ENCODE results near the gene DGCR8. TPM values are rescaled to one million over a fixed set of nuclear protein-coding genes. Genes with fewer than 3 reads are reported as not detected.

DGCR8 gene
- total and polyA plus RNA-seq, 2 experiments from 2014 or later: 14.0 to 28.7 TPM

GRCh38 chr22:20116951-20117632 lies 37.1 kb downstream of the DGCR8 start, which contains the start of gene TRMT2A:
TRMT2A (minus strand) TSS chr22:20117226; CDS start chr22:20116906, 320 bp downstream.
- no peak for TF ChIP-seq EZH2 (IDR thresholded peaks at IDR 0.05; ENCODE audit: insufficient read depth, poor library complexity, severe bottlenecking)
- no peak for TF ChIP-seq EZH2phosphoT487 (IDR thresholded peaks at IDR 0.05; ENCODE audit: insufficient read depth, low read depth)
- WGBS, 2 experiments (ENCODE audit: low coverage in 1 of 2, low lambda C conversion rate in 2 of 2, missing lambda C conversion rate in 2 of 2): 1% methylated on average over 62 to 68 of the region's 88 CpGs

GRCh38 chr22:20117633-20118299 lies 37.7 kb downstream of the DGCR8 start:
- H3K36me3 ChIP-seq (ENCODE audit: low read depth): peaks cover 8% of the 10 kb centered on the region; the same call in 1 of the 2 replicates
- peaks cover 12% of the 10 kb centered on the region for H3F3A ChIP-seq (ENCODE audit: insufficient read depth)
- peaks cover 91% of the 10 kb centered on the region for H3K79me2 ChIP-seq (ENCODE audit: insufficient read depth)
- in situ Hi-C loops (cut with MboI): no loop called here
- no peaks in the 10 kb centered on the region for H3K9me3 ChIP-seq (ENCODE audit: low read depth)
- peak overlapping the region; percentile 95 for H3K9ac ChIP-seq
- WGBS, 2 experiments (ENCODE audit: low coverage in 1 of 2, low lambda C conversion rate in 2 of 2, missing lambda C conversion rate in 2 of 2): 0 to 1% methylated on average over 26 to 37 of the region's 66 CpGs
- peak; percentile 80 for DNase-seq
- no peaks in the 10 kb centered on the region for H3K9me2 ChIP-seq (ENCODE audit: insufficient read depth)
- peaks cover 13% of the 10 kb centered on the region for H3K4me1 ChIP-seq (ENCODE audit: insufficient read depth)
- peak overlapping the region; percentile 64 for H3K27ac ChIP-seq
- H2AFZ ChIP-seq: peak overlapping the region; percentile 61; the same call in 1 of the 2 replicates
- H3K27me3 ChIP-seq (replicated peaks; ENCODE audit: insufficient read depth): no peaks in the 10 kb centered on the region
- TF ChIP-seq EZH2 (IDR thresholded peaks at IDR 0.05; ENCODE audit: insufficient read depth, poor library complexity, severe bottlenecking): no peak
- no peak for TF ChIP-seq EZH2phosphoT487 (IDR thresholded peaks at IDR 0.05; ENCODE audit: insufficient read depth, low read depth)
- H4K20me1 ChIP-seq (ENCODE audit: insufficient read depth): no peaks in the 10 kb centered on the region
- H3K4me3 ChIP-seq: peak overlapping the region; percentile 88
- peak overlapping the region; percentile 94 for H3K4me2 ChIP-seq (ENCODE audit: unreplicated experiment)

More at GRCh38 chr22:20116951-20117632, 37.1 kb downstream of the DGCR8 start, which contains the start of gene TRMT2A:
- in situ Hi-C loops (cut with MboI): no loop called here
- Histone ChIP-seq H3K27ac (peak within 1 kb of the TSS; percentile 66), H3K4me1 (ENCODE audit: insufficient read depth) (peaks cover 13% of the 10 kb centered on the region), H3K4me2 (ENCODE audit: unreplicated experiment) (peak within 1 kb of the TSS; percentile 94), H4K20me1 (ENCODE audit: insufficient read depth) (no peaks in the 10 kb centered on the region), H3K36me3 (ENCODE audit: low read depth) (peaks cover 8% of the 10 kb centered on the region; the same call in 1 of the 2 replicates), H3K9me3 (ENCODE audit: low read depth) (no peaks in the 10 kb centered on the region), H3K79me2 (ENCODE audit: insufficient read depth) (peaks cover 84% of the 10 kb centered on the region), H2AFZ (peak within 1 kb of the TSS; percentile 70), H3K27me3 (replicated peaks; ENCODE audit: insufficient read depth) (no peaks in the 10 kb centered on the region), H3F3A (ENCODE audit: insufficient read depth) (peaks cover 13% of the 10 kb centered on the region), H3K9me2 (ENCODE audit: insufficient read depth) (no peaks in the 10 kb centered on the region), H3K4me3 (peak within 1 kb of the TSS; percentile 88), H3K9ac (peak within 1 kb of the TSS; percentile 95)
- peak; percentile 99 for DNase-seq

GRCh38 chr22:20118300-20119020 lies 38.4 kb downstream of the DGCR8 start:
- peak overlapping the region; percentile 64 for H3K27ac ChIP-seq
- H3K79me2 ChIP-seq (ENCODE audit: insufficient read depth): peaks cover 91% of the 10 kb centered on the region
- H3K9me3 ChIP-seq (ENCODE audit: low read depth): no peaks in the 10 kb centered on the region
- peaks cover 13% of the 10 kb centered on the region for H3K4me1 ChIP-seq (ENCODE audit: insufficient read depth)
- no peaks in the 10 kb centered on the region for H4K20me1 ChIP-seq (ENCODE audit: insufficient read depth)
- peak overlapping the region; percentile 61; the same call in 1 of the 2 replicates for H2AFZ ChIP-seq
- H3K27me3 ChIP-seq (replicated peaks; ENCODE audit: insufficient read depth): no peaks in the 10 kb centered on the region
- DNase-seq: peak; percentile 27
- H3K4me3 ChIP-seq: peak overlapping the region; percentile 88
- H3F3A ChIP-seq (ENCODE audit: insufficient read depth): peaks cover 12% of the 10 kb centered on the region
- no peak for TF ChIP-seq EZH2 (IDR thresholded peaks at IDR 0.05; ENCODE audit: insufficient read depth, poor library complexity, severe bottlenecking)
- TF ChIP-seq EZH2phosphoT487 (IDR thresholded peaks at IDR 0.05; ENCODE audit: insufficient read depth, low read depth): no peak
- H3K36me3 ChIP-seq (ENCODE audit: low read depth): peaks cover 8% of the 10 kb centered on the region; the same call in 1 of the 2 replicates
- peak overlapping the region; percentile 94 for H3K4me2 ChIP-seq (ENCODE audit: unreplicated experiment)
- WGBS, 2 experiments (ENCODE audit: low coverage in 1 of 2, low lambda C conversion rate in 2 of 2, missing lambda C conversion rate in 2 of 2): 3 to 4% methylated on average over 8 of the region's 8 CpGs
- H3K9me2 ChIP-seq (ENCODE audit: insufficient read depth): no peaks in the 10 kb centered on the region
- in situ Hi-C loops (cut with MboI): no loop called here
- H3K9ac ChIP-seq: peak overlapping the region; percentile 95

- Histone ChIP-seq H3K4me2 (ENCODE audit: unreplicated experiment) (no peak overlapping the region), H3K79me2 (ENCODE audit: insufficient read depth) (peaks cover 67% of the 10 kb centered on the region), H3K9me2 (ENCODE audit: insufficient read depth) (no peaks in the 10 kb centered on the region), H3K9me3 (ENCODE audit: low read depth) (no peaks in the 10 kb centered on the region), H4K20me1 (ENCODE audit: insufficient read depth) (no peaks in the 10 kb centered on the region), H3K27me3 (replicated peaks; ENCODE audit: insufficient read depth) (no peaks in the 10 kb centered on the region), H3K9ac (no peak overlapping the region), H3K27ac (no peak overlapping the region), H3F3A (ENCODE audit: insufficient read depth) (peaks cover 12% of the 10 kb centered on the region), H3K36me3 (ENCODE audit: low read depth) (peaks cover 14% of the 10 kb centered on the region; the same call in 1 of the 2 replicates), H2AFZ (no peak overlapping the region), H3K4me1 (ENCODE audit: insufficient read depth) (peaks cover 13% of the 10 kb centered on the region), H3K4me3 (no peak overlapping the region)
- DNase-seq: no peak
- in situ Hi-C loops (cut with MboI): no loop called here
- 89 to 91% methylated on average over 22 of the region's 22 CpGs for WGBS, 2 experiments (ENCODE audit: low coverage in 1 of 2, low lambda C conversion rate in 2 of 2, missing lambda C conversion rate in 2 of 2)
- TF ChIP-seq EZH2 (IDR thresholded peaks at IDR 0.05; ENCODE audit: insufficient read depth, poor library complexity, severe bottlenecking) (no peak), EZH2phosphoT487 (IDR thresholded peaks at IDR 0.05; ENCODE audit: insufficient read depth, low read depth) (no peak)
These were observed 41.9 kb downstream of the DGCR8 start for GRCh38 chr22:20121856-20122415.

All from GM23248 (cell line).